Epithelial cell of esophagus (primary cell): Measurements from ENCODE around the gene GALNT14.

ENCODE experiments used
- DNase-seq: peaks from one replicate; pipeline ENCODE4 v3.0.0; 2010; ENCODE audit warnings: low read depth
- H3K4me3 ChIP-seq: 2 replicates; pipeline ENCODE4 v1.5.1; 2011; ENCODE audit warnings: mild to moderate bottlenecking, low read length, control low read depth
- CTCF ChIP-seq: IDR thresholded peaks from 2 replicates; pipeline ENCODE4 v1.5.1; 2011; ENCODE audit warnings: low read depth, mild to moderate bottlenecking, low read length, control low read depth, inconsistent platforms; ENCODE audit not compliant: insufficient read depth; ENCODE audit errors: missing control alignments

Gene GALNT14

GRCh38 chr2:31060397-31060796, 77.8 kb downstream of the GALNT14 start:
- TF ChIP-seq CTCF: no peak
- DNase-seq: no peak
- H3K4me3 ChIP-seq: no peak overlapping the region

GRCh38 chr2:31058096-31059035, 79.9 kb downstream of the GALNT14 start:
- no peak overlapping the region for H3K4me3 ChIP-seq
- DNase-seq: no peak
- TF ChIP-seq CTCF: no peak

GRCh38 chr2:31057691-31058090, 80.5 kb downstream of the GALNT14 start:
- DNase-seq: no peak
- no peak overlapping the region for H3K4me3 ChIP-seq
- no peak for TF ChIP-seq CTCF

GRCh38 chr2:31055938-31056337, 82.3 kb downstream of the GALNT14 start:
- H3K4me3 ChIP-seq: no peak overlapping the region
- TF ChIP-seq CTCF: no peak
- no peak for DNase-seq

GRCh38 chr2:31054842-31055388, 83.3 kb downstream of the GALNT14 start:
- no peak for DNase-seq
- TF ChIP-seq CTCF: no peak
- H3K4me3 ChIP-seq: no peak overlapping the region

- DNase-seq: no peak
- no peak overlapping the region for H3K4me3 ChIP-seq
- TF ChIP-seq CTCF: no peak
Observed at GRCh38 chr2:31053929-31054782, 84.1 kb downstream of the GALNT14 start.
